Measurements from ENCODE around the gene SLC24A3.

The SLC24A3 gene

GRCh38 chr20:19274001-19274400 lies 61.6 kb downstream of the SLC24A3 start:
- no peak for DNase-seq

DNA sequence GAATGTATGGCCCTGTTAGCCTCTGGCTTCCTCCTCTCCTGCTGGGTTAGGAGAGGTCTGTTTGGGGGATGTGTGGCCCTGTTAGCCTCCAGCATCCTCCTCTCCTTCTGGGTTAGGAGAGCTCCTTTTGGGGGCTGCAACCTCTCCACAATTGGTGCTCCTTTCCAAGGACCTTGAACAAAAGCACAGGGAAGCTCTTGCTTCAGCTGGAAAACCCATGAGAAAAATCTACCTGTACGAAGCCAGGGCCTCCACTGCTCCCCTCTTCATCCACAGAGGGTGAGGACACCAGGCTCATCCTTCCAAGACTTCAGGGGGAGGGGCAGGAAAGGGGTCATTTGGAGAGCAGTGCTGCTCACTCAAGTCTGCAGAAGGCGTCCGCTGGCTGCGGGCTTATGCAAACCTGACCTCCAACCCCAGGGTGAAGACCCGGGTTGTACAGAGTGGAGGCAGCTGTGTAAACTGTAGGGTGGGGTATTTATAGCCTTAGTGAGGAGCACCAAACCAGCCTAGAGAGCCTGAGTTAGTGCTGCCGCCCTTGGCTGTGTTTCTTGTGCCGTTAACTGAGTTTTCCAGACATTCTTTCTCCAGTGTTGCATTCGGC lies 62.1 kb downstream of the SLC24A3 start:
- DNase-seq = no peak

GRCh38 chr20:19275038-19275629 lies 62.7 kb downstream of the SLC24A3 start:
- no peak for DNase-seq

- no peak for DNase-seq
Observed at GRCh38 chr20:19275630-19276071, 63.2 kb downstream of the SLC24A3 start.

GRCh38 chr20:19277381-19277780 lies 64.9 kb downstream of the SLC24A3 start:
- no peak for DNase-seq

DNA sequence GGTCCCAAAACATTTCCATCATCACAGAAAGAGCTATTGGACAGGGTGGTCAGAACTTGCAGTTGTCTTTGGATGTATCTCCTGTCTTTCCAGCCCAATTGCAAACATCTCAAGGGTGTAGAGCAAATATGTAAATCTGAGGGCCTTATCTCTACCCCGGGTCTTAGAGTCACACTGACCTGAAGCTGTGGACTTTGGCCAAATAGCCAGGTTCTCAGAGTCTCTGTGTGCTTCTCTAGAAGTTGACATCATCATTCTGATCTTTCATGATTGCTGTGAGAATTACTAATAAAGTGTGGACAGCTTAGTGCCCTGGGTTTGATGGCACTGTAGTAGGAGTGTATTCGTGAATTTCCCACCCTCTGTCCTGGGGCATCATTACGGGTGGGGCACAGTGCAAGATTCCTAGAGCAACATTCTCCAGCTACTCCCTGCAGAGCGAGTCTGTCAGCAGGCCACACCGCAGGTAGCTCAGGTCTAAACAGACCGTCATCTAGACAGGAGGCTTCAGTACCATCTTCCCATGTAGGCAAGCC lies 71.1 kb downstream of the SLC24A3 start:
- no peak for DNase-seq

DNA sequence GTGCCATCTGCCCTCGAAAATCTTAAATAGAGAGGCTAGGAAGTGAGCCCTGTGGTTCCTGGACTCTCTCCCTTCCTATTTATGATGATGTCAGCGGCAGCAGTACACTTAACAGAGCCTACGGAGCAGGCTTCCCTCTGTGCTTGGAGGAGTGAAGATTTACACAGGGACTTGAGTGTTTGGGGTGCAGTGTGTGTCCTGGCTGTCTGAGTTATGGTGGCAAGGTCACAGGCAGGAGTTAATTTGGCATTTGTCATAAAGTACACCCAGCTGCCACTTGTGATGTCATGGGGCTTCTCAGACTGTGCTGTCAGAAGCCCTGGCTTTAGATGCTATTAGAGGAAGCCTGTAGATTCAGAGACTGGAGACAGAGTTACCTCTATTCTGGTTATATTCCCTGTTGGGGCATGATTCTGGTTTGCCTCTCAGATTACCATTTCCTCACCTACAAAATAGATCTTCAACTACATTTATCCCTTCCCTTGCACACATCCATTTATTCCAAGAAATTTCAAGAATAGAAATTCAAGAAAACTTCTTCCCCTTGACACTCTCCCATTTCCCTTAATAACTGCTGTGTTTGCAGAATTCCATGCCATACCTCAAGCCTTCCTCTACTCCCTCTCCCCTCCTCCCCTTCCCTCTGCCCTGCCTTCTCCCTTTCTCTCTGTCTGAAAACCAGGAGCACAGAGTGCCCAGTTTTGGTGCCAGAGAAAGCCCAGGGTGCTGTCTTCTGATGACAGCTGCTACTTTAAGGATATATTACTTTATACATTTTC lies 72.1 kb downstream of the SLC24A3 start:
- no peak for DNase-seq

GRCh38 chr20:19285436-19285835 lies 73.0 kb downstream of the SLC24A3 start:
- DNase-seq = no peak

GRCh38 chr20:19288061-19288460 lies 75.6 kb downstream of the SLC24A3 start:
- DNase-seq = no peak

- DNase-seq = no peak
Observed at GRCh38 chr20:19288636-19289035, 76.2 kb downstream of the SLC24A3 start.

- no peak for DNase-seq
Observed at GRCh38 chr20:19289451-19289850, 77.0 kb downstream of the SLC24A3 start.

DNA sequence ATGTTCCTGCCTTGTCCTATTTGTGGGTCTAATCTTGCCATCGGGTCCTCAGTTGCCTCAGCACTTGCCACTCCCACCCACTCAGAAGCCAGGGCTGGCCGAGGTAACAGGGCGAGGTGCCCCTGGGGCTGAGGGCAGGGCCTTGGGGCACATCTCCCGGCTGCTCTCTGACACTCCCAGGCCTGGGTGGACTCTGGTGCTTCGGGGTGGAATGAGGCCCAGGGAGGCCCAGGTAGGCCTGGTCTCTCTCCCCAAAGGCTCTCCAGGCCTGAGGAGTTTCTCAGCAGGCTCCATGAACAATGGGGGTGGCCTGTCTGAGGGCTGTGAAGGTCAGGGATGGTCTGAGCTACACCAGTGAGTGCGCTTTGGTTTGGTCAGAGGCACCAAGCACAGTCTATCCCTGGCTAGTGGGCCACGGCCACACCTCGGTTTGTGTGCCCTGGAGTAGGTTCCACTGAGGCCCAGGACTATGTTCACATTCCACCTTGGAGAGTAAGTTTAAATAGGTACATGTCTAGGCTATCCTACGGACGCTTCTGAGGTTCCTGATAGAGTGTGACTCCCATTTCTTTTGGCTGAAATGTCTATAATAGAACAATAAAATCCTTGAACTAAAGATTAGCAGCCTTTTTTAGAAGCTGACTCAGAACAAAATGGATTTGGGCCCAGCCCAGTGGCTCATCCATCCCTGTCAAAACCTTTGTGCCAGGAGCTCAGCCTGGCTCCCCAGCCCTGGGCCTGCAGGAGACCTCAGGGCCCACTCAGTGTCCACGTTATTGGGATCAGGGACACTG lies 78.8 kb downstream of the SLC24A3 start:
- DNase-seq = no peak

DNA sequence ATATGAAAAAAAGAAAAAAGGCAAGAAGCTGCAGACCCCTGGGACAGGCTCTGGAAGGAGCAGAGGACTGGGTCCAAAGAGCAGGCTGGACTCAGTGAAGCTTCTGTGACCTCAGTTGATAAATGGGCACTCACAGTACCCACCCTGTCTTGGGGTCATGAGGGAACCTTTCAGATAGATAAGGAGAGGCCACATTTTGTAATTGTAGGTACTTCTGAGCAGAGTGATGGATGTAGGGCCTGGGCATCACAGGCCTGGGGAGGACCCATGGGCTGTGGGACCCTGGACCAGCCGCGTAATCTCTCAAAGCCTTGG lies 79.3 kb downstream of the SLC24A3 start:
- DNase-seq = no peak

DNA sequence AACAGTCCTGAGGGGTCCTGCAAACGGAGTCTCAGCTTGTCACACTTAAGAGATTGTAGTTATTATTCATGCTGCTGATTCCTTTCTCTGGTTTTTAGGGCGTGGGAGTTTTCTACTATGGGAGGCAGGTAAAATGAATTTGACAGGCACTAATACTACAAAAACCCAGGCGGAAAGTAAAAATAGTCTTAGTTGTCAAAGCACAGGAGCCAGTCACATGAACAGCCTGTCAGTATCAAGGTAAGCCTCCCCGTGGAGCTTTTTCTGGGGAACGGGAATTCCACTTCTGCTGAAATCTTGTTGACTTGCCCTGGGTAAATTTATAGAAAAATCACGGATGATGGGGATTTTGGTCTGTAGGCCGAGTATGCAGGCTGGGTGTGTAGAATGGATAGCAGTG lies 79.8 kb downstream of the SLC24A3 start:
- no peak for DNase-seq

- no peak for DNase-seq
Observed at GRCh38 chr20:19295076-19295475, 82.6 kb downstream of the SLC24A3 start.

DNA sequence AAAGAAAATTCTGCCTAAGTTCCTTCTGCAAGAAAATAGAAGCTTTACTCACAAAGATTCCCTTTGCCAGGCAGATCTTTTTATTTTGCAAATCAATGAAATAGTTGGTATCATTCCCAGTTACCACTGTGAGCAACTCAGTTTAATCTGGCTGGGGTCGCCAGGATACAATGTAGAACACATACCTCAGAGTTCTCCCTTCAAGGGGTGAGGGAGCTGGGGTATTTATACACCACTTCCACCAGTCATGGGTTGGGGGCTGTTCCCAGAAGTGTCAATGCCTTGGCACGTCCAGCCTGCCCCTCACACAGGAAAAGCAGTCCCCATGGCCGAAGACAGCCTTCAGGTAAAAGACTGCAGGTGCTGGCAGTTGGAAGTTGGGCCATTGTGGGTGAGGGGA lies 86.2 kb downstream of the SLC24A3 start:
- no peak for DNase-seq

DNA sequence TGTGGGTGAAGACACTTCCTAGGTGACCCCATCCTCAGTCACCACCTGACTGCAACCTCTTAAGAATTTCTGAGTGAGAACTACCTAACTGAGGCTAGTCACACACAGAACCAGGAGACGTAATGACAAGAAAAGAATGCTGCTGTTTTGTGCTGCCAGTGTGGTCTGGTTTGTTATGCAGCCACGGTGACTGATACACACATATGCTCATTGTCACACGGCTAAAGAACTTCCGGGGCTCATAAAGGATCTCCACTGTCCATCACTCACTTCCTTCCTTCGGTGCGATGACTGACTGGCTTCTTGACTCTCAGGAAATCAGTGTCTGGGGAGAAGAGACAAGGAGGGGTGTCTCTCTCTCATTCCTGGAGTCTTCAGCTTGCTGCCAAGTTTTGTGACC lies 88.0 kb downstream of the SLC24A3 start:
- no peak for DNase-seq

DNA sequence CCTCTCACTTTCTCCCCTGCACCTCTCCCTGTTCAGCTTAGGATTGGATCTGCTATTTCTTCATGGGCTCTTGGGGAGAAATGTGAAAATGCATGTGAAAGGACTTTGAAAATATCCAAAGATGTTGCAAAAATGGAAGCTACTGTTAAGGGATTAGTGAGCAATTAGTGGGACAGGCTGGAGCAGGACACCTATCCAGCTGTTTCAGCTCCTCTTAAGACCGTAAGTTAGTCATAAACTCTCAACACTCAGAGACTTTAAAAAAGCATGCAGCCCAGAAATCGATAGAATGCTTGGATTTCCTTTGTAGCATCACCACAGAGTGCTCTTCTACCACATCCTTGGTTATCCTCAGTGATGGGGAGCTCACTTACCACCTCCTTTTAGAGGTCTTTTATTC lies 88.7 kb downstream of the SLC24A3 start:
- DNase-seq = no peak

- no peak for DNase-seq
Observed at GRCh38 chr20:19301843-19302242, 89.4 kb downstream of the SLC24A3 start.

- DNase-seq = no peak
Observed at GRCh38 chr20:19302714-19303113, 90.3 kb downstream of the SLC24A3 start.

GRCh38 chr20:19304389-19304788 lies 91.9 kb downstream of the SLC24A3 start:
- DNase-seq = no peak

- DNase-seq = no peak
Observed at GRCh38 chr20:19304886-19305415, 92.5 kb downstream of the SLC24A3 start.

- no peak for DNase-seq
Observed at GRCh38 chr20:19308146-19308545, 95.7 kb downstream of the SLC24A3 start.

All from stimulated activated CD4-positive, alpha-beta T cell treated with anti-CD3 and anti-CD28 coated beads, Interleukin-1b, Interleukin-23, amount 100 ng/mL, for 48 hours (primary cell).